Measurements from ENCODE around the gene ZNF521.

GRCh38 chr18:25275412-25276001, 76.5 kb downstream of the ZNF521 start:
- TF ChIP-seq CTCF (IDR thresholded peaks at IDR 0.05; ENCODE audit: low read depth, low read length, missing input control) = no peak
- no peak for TF ChIP-seq GABPA (IDR thresholded peaks at IDR 0.05 in 1 of 2, conservative IDR thresholded peaks at IDR 0.05 in 1 of 2)
- TF ChIP-seq RAD21 (IDR thresholded peaks at IDR 0.05) = no peak
